GM19238 (cell line): ENCODE data around the gene CACNA1D.
"Not testable (repeated sequence)": the region's sequence is repeated elsewhere in the genome, so short reads cannot be mapped to it uniquely, and the experiment has no call there.

Experiments
- DNase-seq: peaks from one replicate; pipeline ENCODE4 v3.0.0; 2011; ENCODE audit warnings: low spot score; ENCODE audit not compliant: insufficient read length

The CACNA1D gene

GRCh38 chr3:53571264-53571663 lies 76.9 kb downstream of the CACNA1D start:
- DNase-seq: no peak

GRCh38 chr3:53572184-53572583 lies 77.8 kb downstream of the CACNA1D start:
- DNase-seq: not testable (repeated sequence)

- no peak for DNase-seq
Measured at GRCh38 chr3:53577506-53577905, 83.1 kb downstream of the CACNA1D start.

- DNase-seq: no peak
Measured at GRCh38 chr3:53579636-53580035, 85.2 kb downstream of the CACNA1D start.

GRCh38 chr3:53581671-53582070 lies 87.3 kb downstream of the CACNA1D start:
- no peak for DNase-seq

GRCh38 chr3:53583161-53583690 lies 88.8 kb downstream of the CACNA1D start:
- DNase-seq: no peak

GRCh38 chr3:53585049-53585448 lies 90.6 kb downstream of the CACNA1D start:
- DNase-seq: no peak

GRCh38 chr3:53585627-53586026 lies 91.2 kb downstream of the CACNA1D start:
- DNase-seq: no peak

GRCh38 chr3:53588122-53588521 lies 93.7 kb downstream of the CACNA1D start:
- DNase-seq: no peak

GRCh38 chr3:53589201-53589600 lies 94.8 kb downstream of the CACNA1D start:
- DNase-seq: no peak

- no peak for DNase-seq
Measured at GRCh38 chr3:53589806-53590205, 95.4 kb downstream of the CACNA1D start.

- DNase-seq: no peak
Measured at GRCh38 chr3:53590606-53591005, 96.2 kb downstream of the CACNA1D start.

GRCh38 chr3:53591646-53592045 lies 97.2 kb downstream of the CACNA1D start:
- no peak for DNase-seq

- DNase-seq: no peak
Measured at GRCh38 chr3:53592862-53593261, 98.5 kb downstream of the CACNA1D start.

- DNase-seq: no peak
Measured at GRCh38 chr3:53593611-53594010, 99.2 kb downstream of the CACNA1D start.

- no peak for DNase-seq
Measured at GRCh38 chr3:53594276-53594675, 99.9 kb downstream of the CACNA1D start.

GRCh38 chr3:53595660-53596059 lies 101.2 kb downstream of the CACNA1D start:
- no peak for DNase-seq

- DNase-seq: no peak
Measured at GRCh38 chr3:53597136-53597915, 102.9 kb downstream of the CACNA1D start.

GRCh38 chr3:53599771-53600170 lies 105.4 kb downstream of the CACNA1D start:
- DNase-seq: no peak

- no peak for DNase-seq
Measured at GRCh38 chr3:53602866-53603265, 108.5 kb downstream of the CACNA1D start.

- DNase-seq: no peak
Measured at GRCh38 chr3:53604232-53604631, 109.8 kb downstream of the CACNA1D start.

- DNase-seq: no peak
Measured at GRCh38 chr3:53606793-53607192, 112.4 kb downstream of the CACNA1D start.

GRCh38 chr3:53612508-53612907 lies 118.1 kb downstream of the CACNA1D start:
- DNase-seq: no peak
